Right renal cortex interstitium (tissue), 3 donors: ENCODE data around the gene MYBL2. TPM values are rescaled to one million over a fixed set of nuclear protein-coding genes. Genes with fewer than 3 reads are reported as not detected.

Experiments
- DNase-seq, 3 donors: peaks; one replicate each; pipeline ENCODE4 v3.0.0-alpha.2; 2013; ENCODE audit warnings: low read depth in 3 of 3, low spot score in 2 of 3
- polyA plus RNA-seq, 3 donors: library from polyadenylated mRNA; unstranded; fragments of 120-200 nt; gene quantifications; one replicate each; pipeline ENCODE4 v1.2.1, GENCODE V29; 2013; ENCODE audit not compliant: insufficient read length in 3 of 3

The MYBL2 gene
- polyA plus RNA-seq, 3 donors = 23.4 to 24.4 (median 23.9) TPM

DNA sequence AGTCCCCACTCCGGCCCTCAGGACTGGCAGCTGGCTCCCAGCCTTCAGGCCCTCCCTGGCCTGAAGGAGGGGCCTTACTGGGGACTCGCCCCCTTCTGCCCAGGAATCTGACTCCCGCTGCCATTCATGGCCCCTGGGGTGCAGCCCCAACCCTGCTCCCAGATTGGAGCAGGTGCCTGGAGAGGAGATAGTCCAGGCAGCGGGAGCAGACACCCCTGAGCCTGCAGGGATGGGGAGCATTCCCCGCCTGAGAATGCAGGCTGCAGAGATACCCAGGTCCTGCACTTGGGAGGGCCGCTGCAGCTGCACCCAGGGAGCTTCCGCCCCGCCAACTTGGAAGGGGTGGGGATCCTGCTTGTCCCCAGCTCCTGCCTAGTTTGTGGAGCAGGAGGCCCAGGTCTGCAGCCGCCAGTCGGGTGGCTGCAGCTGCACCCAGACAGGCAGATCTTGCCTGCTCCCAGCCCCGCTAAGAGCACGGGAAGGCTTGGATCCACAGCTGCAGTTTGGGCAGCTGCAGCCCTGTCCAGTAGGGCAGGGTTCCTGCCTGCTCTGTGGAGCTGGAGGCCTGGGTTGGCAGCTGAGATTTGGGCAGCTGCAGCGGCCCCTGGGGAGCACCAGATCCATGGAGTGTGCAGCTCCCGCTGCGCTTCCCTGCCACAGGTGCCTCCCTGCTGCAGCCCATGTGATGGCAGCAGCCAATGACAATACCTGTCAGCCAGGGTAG is 54.7 kb downstream of the MYBL2 start:
- no peak for DNase-seq

DNA sequence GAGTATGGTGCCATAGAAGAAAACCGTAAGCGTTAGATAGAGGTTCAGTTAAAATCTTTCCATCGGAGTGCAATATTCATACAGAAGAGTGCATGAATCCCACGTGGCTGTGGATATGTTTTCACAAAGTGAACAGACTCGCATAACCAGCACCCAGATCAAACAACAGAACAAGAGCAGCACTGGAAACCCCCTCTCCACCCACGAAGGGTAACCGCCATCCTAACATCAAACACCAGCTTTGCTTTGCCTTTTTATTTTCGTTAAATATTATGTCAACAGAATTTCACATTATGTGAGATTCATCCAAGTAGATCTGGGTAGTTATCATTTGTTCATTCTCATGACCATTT is 55.2 kb downstream of the MYBL2 start:
- DNase-seq = no peak

DNA sequence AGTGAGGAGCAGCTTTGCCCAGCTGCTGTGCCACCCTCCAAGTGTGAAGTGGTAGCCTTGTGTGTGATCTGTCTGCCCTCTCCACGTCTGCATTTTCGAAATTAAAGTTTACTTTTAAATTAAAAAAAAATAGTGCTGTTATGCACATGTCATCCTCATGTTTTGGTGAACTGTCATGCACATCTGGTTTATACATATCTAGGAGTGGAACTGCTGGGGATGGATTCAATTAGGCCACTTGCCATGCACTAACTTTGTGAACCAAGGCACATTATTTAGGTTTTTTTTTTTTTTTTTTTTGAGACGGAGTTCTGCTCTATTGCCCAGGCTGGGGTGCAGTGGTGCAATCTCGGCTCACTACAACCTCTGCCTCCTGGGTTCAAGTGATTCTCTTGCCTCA is 56.3 kb downstream of the MYBL2 start:
- DNase-seq = no peak

DNA sequence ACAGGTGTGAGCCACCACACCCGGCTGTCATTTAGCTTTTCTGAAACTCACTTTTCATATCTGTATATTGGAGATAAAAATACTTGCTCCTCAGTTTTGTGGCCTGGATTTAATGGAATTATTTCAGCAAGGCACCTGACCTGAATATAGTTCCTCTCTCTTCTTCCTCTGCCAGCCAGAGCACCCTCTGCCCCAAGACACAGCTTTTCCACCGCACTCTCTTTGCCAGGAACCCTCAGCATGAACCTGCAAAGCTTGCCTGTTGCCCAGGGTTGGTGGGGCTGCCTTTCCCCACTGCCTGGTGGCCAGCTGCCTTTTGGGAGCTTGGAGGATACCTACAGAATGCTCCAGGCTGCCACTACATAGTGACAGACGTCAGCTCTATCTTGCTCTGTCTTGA is 56.8 kb downstream of the MYBL2 start:
- no peak for DNase-seq

DNA sequence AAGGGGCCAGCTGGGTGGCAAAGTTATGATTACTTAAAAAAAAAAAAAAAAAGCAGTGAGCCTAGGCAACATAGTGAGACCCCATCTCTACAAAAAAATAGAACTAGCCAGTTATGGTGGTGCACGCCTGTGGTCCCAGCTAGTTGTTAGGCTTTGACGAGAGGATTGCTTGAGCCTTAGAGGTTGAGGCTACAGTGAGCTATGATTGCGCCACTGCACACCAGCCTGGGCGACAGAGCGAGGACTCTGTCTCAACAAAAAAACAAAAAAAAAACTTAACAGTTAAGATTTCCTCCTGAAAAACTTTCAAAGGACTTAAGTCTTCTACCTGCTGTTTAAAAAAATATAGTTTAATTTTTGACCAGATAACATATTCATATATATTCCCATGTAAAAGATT is 57.5 kb downstream of the MYBL2 start:
- no peak for DNase-seq

DNA sequence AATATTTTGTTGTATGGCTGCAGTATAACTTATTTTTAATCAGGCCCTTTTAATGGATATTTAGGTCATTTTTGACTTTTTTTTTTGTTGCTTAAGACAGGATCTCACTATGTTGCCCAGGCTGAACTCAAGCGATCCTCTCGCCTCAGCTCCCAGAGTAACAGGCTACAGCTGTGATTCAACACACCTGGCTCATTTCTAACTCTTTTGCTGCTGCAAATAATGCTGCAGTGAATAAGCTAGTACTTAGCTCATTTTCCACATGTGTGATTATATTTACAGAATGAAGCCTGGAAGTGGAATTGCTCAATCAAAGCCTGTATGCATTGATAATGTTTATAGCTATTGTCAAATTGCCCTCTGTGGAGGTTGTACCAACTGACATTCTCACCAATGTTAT is 58.8 kb downstream of the MYBL2 start:
- no peak for DNase-seq

DNA sequence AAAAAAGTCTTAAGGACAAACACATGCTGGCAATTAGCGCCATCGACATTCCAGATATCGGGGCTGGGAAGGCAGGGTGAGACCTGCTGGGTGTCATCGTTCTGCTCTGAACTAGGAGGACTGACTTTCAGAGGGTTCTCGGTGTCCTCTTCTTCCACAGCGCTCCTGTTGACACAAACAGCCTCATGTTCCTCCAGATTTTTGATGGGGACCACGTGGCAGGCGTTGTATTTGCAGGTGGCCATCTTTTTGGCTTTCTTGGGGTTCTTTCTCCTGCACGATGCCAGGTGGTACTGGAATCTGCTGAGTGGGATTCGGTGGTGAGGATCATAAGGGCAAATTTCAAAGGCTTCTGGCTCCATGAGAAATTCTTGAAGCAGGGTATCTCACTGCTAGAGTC is 59.4 kb downstream of the MYBL2 start:
- no peak for DNase-seq

DNA sequence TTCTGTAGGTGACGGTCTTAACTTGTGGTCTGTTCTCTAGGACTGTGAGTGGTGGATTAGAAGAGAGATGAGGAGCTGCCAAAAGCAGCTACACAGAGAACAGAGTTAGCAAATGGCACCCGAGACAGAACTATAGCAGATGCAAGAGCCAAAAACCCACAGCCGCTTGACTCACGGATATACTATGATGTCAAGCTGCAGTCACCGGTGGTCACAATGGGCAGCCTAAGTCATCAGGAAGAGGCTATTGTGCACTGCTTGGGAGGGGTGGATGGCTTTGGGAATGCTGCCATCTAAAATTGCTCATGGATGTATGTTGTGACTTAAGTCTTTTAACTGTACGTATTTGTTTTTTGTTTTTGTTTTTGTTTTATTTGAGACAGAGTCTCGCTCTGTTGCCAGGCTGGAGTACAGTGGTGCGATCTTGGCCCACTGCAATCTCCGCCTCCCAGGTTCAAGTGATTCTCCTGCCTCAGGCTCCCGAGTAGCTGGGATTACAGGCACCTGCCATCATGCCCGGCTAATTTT is 60.0 kb downstream of the MYBL2 start, which contains the start of gene GTSF1L:
GTSF1L (minus strand) TSS at position 192 of the 528 bp plus-strand sequence. CDS start 308 bp downstream, outside the sequence.
- DNase-seq = no peak

DNA sequence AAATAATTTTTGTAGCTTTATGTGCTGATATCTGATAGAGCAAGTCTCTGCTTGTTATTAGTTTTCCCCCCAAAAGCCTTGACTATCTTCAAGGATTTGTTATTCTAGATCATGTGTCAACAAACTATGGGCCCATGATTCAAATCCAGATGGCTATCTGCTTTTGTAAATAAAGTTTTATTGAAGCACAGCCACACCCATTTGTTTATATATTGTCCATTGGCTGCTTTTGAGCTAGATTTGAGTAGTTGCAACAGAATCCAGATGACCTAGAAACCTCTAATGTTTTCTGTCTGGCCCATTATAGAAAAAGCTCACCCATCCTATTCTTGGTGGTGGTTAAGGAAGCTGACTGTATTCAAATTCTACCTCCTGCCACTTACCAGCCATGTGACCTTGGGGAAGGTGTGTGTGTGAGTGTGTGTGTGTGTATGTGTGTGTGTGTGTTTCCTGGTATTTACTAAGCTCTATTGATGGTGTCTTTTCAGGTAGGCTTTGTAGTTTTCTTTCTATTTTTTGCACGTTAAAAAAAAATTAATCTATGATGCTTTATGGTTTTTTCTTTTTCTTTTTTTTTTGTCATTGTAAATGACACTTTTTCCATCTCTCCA is 61.2 kb downstream of the MYBL2 start:
- no peak for DNase-seq

DNA sequence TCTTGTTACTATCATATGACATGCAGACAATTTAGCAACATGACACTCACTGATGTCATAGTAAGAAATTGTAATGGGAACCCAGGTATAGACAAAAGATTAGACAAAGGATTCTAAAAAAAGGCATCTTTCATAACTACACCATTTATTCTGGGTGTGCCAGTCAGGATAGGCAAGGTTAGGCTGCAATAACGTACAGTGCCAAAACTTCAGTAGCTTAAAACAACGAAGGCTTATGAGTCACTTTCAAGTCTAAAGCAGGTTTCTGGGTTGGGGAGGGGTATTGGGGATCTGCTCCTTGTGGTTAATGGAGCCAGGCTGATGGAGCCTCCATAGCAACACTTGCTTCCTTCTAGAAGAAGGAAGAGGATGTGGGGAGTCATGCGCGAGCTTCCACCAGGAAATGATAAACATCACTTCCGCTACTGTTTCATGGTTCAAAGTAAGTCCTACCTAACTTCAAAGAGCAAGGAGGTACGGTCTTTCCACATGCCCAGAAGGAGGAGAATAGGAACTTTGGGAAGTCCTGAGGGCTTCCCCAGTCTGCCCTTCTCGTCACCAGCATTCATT is 61.9 kb downstream of the MYBL2 start:
- DNase-seq = no peak

DNA sequence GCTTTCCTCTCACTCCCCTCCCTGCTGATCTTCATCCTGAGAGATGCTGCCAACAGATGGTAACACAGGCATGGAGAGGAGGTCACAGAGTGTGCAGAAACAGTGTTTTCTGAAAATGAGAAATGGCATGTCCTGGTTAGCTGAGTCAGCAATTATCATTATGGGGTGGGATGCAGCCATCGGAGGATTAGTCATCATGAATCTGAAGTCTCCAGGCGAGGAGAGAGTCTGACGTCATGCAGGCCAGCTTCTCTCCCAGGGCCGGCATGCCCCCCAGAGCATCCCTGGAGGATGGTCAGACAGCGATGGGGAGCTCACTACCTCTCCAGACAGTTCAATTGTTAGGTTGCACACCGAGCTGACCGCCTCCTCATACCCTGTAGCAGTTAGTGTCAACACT is 64.6 kb downstream of the MYBL2 start:
- DNase-seq = no peak

DNA sequence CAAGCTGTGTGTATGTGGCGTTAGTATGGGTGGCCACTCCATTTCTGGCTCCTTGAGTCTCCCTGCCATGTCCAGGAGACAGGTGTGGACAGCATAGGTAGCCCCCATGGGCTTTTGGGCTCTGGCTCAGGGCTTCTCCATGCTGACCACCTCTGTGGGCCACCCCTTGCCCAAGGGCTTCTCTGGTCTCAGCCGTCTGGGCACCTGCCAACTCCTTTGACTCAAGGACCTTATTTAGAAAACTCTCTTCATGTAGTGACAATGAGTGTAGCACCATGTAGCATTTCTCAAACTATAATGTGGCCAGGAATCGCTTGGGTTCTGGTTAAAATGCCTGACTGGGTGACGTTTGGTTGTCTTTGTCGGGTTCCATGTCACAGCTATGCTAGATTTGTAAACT is 65.0 kb downstream of the MYBL2 start:
- DNase-seq = no peak

DNA sequence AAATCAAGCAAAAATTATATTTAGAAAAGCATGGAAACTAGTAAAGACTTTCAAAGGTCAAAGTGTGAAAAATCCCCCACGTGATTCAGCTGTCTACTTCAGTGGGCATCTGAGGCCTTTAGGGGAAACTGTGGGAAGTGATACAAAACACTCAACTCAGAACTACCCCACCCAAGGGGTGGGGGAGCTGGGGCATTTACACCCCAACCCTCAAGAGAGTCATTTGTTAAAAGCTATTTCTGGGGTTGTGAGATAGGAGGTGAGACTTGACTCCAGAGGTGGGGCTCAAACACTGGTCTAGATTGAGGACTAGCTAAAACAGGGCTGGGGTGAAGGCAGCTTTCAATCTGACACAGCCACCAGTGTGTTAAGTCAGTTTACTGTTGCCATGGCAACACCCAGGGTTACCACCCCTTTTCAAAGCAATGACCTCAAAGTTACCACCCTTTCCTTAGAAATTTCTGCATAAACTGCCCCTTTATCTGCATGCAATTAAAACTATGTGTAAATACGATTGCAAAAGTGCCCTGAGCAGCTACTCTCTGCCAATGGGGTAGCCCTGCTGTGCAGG is 69.8 kb downstream of the MYBL2 start:
- no peak for DNase-seq

DNA sequence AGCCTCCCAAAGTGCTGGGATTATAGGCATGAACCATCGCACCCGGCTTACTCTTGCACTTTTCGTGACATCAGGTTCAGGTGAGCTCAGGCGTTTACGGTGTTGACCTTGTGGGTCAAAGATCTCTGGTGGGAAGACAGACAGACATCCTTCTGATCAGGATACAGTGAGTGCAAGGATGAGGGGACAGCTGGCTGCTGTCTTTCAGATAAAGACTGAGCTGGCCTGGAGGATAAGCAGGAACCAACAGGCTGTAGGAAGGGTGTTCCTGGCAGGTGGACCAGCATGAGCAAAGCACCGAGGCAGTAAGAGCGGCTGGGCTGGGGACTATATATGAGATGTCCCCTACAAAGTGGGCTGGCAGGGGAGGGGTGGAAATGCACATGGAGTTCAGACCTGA is 71.0 kb downstream of the MYBL2 start:
- DNase-seq = no peak

DNA sequence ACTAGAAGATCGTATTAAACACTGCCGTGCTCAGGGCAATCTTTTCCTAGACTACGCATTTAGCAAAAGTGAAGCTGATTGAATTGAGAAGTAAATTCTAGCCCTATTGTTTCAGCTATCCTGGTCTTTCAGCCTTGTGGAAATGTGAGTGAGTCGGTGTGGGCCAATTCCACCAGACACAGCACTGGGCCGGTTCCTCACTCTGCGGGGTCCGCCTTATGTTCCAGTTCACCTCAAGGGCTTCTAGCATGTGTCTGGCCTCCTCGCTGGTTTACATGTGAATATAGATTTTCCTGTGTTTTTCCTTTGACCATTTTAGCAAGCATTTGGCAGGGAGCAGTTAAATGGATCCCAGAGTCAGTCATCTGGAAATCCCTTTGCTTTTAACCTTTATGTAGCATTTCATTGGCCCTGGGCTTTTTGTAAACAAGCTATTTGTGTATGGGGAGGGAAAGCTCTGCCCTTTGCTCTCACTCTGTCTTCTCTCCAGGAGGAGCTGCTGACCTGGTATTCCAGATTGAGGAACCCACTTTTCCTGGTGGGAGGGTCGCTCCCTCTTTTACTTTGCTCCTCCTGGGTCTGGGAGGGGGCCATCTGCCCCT is 72.3 kb downstream of the MYBL2 start:
- DNase-seq = no peak

DNA sequence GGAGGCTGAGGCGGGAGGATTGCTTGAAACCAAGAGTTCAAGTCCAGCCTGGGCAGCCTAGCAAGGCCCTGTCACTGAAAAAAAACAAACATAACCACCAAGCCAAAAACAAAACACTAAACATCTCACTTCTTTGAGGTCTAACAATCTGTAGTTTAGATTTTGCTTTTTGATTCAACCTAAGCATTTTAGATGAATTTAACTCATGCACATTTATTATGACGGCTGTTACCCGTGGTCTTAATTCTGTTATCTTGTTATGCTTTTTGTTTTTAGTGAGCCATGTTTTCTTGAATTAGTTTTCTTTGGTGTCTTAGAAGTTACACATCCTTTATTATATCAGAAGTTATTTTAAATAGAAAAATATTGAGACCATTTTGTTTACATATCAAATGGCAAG is 73.7 kb downstream of the MYBL2 start:
- no peak for DNase-seq

DNA sequence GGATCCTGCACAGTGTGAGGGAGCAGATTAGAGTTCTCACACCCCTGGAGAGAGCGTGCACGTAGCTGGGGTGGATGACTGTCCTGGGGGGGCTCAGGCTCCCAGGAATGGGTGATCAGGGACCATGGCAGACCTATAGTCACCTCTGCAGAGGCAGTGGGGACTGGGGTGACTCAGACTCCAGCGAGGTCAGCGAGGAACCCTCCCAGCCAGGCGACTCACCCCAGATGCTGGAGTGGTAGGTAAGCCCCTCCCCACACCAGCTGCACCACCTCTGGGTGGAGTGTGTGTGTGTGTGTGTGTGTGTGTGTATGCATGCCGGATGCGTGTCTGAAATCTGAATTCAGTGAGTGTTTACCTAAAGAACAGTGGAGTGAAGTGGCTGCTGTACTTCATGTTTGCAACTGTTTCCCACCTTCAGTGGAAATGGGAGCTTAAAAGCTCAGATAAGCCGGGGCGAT is 77.3 kb downstream of the MYBL2 start:
- DNase-seq = no peak

DNA sequence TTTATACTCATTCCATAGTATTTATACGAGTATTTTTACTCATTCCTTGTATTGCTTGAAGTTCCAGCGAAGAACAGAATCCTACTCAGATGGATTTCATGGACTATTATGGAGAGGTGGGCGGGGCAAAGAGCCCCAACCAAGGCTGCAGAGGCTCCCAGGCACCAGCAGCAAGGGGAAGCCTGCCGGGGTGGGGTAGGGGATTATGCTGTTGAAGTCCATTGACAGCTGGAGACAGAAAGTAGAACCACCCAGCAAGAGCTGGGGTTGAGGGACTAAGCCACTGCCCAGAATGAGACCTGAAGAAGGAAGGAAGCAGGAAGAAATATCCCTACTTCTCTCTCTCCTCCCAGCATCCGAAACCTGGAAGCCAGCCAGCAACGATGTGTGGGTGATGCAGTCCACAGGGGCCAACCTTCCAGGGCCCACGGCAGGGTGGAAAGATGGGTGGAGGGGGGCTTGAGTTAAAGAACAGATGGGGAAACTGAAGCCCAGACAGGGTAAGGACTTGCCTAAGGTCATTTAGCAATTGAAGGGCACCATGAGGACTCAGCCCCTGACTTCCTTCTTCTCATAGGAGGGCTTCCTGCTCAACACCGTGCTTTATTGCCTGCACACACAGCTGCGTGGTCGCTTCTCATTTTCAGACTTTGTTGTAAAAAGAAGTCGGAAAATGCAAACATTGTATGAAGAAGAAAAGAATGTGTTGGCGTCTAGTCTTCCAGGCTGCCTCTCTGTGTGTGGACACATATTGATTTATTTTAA is 78.2 kb downstream of the MYBL2 start:
- no peak for DNase-seq

DNA sequence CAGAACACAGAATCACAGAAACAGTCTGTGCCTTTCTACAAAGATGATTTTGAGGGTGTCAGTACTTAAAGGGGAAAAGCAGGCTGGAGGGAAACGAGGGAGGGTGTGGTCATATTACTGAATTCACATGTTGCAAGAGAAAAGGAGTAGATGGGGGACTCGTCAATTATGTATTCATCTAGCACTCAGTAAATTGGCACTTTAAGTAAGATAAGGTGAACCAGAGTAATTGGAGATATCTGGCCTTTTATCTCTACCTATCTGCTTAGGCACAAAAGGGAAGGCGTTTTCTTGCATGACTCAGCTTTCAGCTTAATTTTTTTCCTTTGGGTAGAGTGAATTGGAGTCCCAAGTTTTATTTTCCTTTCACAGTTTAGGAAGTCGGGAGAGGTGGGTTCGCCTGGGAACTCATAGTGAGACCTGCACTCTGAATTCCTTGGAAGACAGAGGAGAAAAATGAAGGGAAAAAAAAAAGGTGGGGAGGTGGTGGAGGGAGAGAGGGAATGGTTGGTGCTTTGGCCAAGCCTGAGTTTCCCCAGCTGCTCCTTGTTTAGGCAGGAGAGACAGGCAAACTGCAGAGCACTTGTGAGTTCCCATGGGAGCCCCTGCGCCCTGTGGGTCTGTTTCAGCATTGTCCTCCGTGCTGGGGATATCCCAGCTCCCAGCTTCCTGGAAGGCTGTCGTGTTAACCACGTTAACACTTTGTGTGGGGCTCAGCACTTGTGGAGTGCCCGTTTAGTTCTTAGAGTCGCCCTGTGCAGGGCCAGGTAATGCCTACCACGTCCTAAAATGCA is 79.6 kb downstream of the MYBL2 start:
- no peak for DNase-seq

DNA sequence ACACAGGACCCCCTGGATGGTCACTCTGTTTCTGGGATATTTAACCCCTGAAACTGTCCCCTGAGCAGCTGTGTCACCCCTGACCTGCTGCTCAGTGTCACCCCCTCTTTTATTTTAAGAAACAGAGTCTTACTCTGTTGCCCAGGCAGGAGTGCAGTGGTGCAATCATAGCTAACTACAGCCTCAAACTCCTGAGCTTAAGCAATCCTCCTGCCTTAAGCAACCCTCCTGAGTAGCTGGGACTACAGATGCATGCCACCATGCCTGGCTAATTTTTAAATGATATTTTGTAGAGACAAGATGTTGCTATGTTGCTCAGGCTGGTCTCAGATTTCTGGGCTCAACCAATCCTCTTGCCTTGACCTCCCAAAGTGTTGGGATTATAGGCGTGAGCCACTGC is 81.4 kb downstream of the MYBL2 start:
- DNase-seq = no peak
